ENCODE results near the gene FMOD.
"Not testable (repeated sequence)": the region's sequence is repeated elsewhere in the genome, so short reads cannot be mapped to it uniquely, and the experiment has no call there.

FMOD gene

DNA sequence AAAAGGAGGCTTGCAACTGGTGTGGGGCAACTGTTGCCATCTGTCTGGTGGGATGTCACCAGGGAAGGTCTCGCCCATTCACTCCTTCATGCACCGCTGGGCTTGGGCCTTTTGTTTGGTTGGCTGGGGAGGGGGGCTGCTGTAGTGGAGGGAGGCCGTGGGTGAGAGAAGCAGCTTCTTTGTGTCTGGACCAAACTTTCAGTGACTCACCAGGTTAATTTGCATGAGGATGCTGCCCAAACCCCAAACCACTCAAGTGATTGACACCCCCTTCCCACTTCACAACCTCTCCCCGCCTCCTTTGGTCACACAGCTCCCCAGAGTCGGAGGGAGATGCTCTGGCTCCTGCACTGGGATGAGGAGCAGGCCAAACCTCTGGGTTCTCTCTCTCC, 25.9 kb downstream of the FMOD start:
- peak; percentile 25 for DNase-seq

DNA sequence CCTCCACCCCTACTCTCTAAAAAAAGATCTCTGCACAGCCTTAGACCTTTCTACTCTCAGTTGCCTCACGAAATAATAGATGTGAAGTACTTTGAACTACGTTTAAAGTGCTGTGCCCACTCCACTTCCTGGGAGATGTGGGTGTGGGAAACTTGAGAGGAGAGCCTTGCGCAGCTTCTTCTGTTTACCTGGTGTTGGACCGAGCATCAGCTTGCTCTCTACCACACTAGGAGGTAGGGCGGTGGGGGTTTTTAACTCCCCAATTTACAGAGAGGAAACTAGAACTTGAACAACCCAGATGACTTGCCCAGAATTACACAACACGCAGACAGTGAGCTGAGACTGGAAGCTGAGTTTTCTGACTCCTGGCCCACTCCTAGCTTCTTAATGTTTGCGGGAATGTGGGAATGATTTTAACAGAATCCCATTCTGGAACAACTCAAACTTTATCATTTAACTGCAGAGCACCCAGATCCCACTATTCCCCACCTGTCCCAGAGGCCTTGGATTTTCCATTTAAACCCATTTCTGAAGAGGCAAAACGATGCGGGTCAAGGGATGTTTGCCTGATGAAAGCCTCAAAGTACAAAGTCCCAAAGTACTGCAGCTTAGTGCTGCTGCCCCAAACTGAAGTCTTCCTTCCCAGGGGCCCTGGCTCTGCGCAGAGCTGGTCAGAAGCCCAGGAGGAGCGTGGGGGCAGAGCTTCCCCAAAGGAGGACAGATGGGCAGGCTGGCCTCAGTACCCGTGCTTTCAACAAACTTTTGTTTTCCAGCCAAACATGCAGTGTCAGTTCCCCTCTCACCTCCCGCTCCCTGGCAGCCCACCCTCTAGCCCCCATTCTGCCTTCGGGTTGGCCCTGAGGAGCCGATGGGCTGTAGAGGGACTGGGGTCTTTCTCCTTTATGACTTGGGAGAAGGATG, 26.6 kb downstream of the FMOD start:
- DNase-seq = no peak

DNA sequence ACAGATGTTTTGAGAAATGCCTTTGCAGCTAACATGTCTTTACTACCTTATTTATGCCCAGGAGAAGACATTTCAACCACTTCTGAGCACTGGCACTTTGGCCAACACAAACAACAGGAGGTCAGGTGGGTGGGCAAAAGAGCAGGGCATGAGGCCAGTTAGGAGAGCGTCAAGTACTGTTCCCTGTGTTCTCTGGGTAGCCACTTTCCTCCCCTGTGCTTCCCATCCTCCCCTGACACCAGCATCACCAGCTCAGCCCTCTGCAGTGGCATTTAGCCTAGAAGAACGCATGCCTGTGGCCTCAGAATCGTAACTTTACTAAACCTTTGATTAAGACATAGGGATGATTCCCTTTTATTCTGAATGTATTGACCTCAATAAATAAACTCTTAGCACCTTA, 27.3 kb downstream of the FMOD start:
- DNase-seq = no peak

DNA sequence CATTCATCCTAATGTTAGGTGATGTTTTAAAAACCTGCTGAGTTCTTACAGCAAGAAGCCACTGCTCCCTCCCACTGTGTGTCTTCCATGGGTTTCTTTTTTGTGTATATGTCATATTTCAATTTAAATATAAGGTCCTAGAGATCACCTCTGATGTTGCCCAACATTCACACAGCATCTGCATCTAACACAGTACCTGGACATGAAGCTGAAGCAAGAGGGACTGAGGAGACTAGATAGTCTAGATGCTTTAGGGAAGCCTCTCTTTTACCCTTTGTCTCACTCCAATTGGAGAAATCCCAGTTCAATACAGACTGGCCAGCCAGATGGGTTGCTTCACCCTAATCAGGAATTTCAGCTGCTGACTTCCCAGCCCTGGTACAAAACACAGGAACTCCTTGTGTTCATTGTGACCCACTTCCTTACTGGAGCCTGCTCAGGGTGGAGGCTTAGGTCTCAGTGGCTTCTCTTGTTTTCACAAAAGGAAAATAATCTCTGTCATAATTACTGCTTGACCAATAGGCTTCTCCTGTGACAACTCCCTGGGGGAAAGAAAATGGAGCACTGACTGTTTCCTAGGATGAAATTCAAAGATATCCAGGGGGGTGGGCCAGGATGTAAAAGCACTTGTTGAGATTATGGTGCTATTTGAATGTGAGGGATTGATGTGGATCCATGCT, 28.3 kb downstream of the FMOD start:
- DNase-seq = no peak

DNA sequence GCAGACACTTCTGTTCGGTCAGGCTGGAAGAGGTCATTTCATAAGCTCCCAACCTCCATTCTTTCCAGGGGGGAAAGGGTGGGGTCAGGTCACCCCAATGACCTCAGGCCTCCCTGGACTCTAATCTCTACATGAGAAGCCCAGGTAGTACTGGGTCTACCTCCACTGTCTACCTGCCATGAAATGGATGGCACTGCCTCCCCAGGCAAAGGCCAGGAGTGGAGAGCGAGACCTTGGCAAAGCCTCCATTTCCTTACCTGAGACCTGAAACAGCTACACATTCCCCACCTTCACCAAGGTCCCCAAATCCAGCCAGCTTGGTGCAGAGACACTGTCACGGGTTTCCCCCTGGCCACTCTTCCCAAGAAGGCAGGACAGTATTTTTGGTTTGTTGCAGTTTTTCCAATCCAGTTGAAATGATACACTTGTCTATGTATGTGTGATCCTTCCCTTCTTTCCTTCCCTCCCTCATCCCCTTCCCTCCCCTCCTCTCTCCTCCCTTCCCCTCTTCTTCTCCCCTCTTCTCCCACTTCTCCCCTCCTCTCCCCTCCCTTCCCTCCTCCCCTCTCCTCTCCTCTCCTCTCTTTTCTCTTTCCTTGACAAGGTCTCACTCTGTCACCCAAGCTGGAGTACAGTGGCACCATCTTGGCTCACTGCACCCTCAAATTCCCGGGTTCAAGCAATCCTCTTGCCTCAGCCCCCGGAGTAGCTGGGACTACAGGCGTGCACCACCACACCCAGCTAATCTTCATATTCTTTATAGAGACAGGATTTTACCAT, 29.5 kb downstream of the FMOD start:
- no peak for DNase-seq

DNA sequence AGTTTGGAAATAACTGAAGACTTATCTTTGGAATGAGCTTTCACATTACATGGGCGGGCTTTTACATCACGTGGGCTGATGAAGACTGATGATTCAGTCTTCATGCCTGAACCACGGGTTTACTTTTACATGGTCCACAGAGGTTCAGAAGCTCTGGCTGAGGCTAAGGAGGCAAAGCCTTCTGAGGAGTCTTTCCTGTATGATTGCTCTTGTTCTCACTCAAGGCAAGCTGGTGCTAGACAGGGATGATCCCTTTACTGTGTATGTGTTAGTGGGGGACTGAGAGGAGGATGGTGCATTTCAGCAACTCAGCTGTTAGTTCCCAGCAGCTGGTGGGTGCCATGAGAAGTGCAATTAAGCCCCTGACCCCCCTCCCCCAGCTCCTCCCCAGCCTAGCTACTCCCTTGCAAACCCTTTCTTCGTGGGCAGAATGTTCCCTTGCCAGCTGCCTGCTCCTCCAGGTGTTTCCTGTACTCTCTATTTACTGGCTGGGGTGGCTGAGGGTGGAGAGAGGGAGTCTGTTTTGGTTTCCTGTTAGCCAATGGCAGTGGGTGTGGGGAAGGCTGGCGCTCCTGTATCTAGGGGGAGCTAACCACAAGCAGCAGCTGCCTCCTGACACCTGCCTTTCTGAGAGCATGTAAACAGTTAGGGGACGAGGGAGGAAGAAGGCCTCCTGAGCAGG, 30.2 kb downstream of the FMOD start:
- peak; percentile 87 for DNase-seq

DNA sequence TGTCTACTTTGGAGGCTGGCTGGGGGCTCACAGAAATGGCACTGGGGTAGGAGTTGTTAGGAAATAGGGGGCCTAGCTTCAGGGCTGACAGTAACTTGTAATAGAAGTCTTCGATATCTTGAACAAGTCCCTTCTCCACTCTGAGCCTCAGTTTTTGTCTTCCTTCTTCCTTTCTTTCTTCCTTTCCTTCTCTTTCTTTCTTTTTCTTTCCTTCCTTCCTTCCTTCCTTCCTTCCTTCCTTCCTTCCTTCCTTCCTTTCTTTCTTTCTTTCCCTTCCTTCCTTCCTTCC, 32.7 kb downstream of the FMOD start:
- DNase-seq = no peak

DNA sequence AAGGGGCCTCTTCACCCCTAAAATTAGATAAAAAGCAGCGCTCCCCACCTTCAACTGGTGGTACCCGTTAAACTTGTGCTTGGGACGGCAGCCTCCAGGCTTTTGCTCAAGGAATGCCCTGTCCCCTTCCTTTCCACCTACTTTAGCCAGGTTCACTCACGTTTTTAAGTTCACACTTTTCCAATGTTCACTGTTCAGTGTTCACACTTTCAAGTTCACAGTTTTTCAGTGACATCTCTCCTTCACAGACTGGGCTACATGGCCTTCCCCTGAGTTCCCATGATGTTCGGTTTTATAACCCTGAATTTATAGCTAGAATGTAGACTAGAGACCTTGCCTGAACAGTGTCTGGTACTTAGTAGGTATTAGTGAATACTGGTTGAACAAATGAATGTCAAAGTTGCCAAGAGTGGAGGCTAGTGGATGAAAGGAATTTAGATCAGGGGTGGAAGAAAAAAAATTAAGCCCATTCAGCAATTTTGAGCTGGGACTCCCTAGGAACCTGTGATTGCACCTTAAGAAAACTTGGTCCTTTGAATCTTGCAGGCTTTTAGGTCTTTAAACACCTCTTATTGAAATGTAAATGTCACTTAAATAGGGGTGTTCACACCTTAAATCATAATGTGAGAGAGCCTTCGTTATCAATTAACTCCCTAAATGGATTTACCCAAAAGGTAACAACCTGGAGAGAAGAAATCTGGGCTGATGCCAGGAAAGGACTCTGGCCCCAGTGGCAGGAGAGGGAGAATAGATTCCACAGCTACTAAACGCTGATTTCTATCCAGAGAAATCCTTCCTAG, 33.3 kb downstream of the FMOD start:
- no peak for DNase-seq

DNA sequence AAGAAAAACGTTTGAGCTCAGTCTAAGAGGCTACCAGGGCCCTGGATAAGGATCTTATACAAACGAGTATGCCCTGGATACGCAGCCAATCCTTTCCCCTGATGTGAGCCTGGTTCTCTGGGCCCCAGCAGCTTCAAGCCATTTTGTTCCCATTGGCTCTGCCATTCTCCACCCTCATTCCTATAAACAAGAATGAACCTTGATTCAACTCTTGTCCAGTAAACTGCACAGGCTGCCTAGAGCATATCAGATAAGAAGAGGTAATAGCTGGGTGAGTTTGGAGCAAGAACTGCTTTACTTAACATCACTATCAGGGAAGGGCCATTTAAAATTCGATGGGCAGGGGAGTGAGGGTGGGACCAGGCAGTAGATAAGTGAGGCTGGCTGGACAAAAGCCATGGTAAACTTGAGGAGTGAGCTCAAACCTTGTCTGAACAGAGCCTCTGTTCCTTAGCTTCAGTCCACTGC, 34.3 kb downstream of the FMOD start:
- DNase-seq = no peak

DNA sequence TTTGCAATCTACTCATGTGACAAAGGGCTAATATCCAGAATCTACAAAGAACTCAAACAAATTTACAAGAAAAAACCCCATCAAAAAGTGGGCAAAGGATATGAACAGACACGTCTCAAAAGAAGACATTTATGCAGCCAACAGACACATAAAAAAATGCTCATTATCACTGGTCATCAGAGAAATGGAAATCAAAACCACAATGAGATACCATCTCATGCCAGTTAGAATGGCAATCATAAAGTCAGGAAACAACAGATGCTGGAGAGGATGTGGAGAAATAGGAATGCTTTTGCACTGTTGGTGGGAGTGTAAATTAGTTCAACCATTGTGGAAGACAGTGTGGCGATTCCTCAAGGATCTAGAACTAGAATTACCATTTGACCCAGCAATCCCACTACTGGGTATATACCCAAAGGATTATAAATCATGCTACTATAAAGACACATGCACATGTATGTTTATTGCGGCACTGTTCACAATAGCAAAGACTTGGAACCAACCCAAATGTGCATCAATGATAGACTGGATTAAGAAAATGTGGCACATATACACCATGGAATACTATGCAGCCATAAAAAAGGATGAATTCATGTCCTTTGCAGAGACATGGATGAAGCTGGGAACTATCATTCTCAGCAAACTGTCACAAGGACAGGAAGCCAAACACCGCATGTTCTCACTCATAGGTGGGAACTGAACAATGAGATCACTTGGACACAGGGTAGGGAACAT, 36.7 kb downstream of the FMOD start:
- not testable (repeated sequence) for DNase-seq

DNA sequence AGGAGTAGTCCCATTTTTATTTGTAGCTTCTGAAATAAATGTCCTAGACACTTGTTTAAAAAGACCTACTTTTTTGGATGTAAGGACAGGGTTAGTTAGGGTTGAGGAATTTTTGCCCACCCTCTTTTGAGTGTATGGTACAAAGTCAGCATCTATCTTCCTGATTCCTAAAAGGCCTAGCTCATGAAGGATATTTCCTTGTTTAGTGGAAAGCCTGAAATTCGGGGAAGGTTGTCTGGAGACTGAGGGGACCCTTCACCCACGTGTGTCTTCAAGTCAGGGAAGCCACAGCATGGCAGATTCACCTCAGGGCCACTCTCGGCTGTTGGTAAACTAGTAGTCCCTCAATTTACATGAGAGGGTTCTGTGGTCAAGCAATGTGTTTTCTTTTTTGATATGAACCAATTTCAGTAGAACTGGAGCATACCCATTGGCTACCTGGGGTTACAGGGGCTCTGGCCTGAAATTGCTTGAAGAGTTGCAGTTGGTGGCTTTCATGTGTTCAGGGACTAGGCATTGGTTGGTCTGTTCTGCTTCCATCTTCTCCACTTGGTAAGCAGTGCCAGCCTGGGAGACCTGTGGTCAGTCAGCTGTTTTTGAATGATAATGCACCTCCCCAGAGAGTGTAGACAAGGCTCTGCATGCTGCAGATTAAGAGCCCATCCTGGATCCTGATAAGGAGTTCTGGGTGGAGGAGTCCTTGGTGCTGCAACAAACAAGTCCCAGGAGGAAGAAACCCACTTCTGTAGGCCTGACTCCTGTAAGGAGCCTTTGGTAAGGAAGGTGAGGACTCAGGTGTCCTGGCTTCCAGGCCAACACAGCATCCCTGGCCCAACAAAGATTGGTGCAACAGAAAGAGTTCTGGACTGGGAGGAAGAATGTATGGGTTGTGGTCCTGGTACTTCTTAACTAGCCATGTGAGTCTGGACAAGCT, 39.3 kb downstream of the FMOD start:
- DNase-seq = no peak

DNA sequence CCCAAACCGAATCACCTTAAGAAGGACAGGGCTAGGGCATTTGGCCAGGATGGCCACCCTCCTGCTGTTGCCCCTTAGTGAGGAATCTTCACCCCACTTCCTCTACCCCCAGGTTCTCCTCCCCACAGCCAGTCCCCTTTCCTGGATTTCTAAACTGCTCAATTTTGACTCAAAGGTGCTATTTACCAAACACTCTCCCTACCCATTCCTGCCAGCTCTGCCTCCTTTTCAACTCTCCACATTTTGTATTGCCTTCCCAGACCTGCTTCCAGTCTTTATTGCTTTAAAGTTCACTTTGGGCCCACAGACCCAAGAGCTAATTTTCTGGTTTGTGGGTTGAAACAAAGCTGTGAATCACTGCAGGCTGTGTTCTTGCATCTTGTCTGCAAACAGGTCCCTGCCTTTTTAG, 42.0 kb downstream of the FMOD start:
- DNase-seq = no peak

DNA sequence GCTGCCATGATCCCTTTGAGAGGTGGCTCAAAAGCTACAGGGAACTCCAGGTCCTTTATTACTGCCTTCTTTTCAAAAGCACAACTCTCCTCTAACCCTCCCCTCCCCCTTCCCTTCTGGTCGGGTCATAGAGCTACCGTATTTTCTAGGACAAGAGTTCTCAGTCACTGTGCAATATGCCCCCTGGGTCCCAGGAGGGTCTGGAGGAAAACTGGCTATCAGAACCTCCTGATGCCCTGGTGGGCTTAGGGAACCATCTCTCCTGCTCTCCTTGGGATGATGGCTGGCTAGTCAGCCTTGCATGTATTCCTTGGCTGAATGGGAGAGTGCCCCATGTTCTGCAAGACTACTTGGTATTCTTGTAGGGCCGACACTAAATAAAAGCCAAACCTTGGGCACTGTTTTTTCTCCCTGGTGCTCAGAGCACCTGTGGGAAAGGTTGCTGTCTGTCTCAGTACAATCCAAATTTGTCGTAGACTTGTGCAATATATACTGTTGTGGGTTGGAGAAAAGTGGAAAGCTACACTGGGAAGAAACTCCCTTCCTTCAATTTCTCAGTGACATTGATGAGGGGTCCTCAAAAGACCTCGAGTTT, 42.5 kb downstream of the FMOD start:
- DNase-seq = no peak

DNA sequence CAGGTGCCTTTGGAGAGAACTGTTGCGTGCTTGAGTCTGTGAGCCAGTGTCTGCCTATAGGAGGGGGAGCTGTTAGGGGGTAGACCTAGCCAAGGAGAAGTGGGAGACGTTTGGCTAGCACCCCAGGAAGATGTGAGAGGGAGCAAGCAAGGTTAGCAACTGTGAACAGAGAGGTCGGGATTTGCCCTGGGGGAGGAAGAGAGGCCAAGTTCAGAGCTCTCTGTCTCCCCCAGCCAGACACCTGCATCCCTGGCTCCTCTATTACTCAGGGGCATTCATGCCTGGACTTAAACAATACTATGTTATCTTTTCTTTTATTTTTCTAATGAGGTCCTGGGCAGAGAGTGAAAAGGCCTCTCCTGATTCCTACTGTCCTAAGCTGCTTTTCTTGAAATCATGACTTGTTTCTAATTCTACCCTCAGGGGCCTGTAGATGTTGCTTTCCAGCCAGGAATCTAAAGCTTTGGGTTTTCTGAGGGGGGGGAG, 43.2 kb downstream of the FMOD start:
- DNase-seq = no peak

DNA sequence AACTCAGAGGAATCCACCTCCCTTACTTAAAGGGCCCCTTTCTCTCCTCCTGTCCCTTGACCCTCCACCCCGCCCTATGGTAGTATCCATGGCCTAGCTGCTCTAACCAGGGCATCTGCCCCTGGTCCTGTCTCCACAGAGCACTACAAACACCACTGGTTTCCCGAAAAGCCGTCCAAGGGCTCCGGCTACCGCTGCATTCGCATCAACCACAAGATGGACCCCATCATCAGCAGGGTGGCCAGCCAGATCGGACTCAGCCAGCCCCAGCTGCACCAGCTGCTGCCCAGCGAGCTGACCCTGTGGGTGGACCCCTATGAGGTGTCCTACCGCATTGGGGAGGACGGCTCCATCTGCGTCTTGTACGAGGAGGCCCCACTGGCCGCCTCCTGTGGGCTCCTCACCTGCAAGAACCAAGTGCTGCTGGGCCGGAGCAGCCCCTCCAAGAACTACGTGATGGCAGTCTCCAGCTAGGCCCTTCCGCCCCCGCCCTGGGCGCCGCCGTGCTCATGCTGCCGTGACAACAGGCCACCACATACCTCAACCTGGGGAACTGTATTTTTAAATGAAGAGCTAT, 43.9 kb downstream of the FMOD start:
- no peak for DNase-seq

DNA sequence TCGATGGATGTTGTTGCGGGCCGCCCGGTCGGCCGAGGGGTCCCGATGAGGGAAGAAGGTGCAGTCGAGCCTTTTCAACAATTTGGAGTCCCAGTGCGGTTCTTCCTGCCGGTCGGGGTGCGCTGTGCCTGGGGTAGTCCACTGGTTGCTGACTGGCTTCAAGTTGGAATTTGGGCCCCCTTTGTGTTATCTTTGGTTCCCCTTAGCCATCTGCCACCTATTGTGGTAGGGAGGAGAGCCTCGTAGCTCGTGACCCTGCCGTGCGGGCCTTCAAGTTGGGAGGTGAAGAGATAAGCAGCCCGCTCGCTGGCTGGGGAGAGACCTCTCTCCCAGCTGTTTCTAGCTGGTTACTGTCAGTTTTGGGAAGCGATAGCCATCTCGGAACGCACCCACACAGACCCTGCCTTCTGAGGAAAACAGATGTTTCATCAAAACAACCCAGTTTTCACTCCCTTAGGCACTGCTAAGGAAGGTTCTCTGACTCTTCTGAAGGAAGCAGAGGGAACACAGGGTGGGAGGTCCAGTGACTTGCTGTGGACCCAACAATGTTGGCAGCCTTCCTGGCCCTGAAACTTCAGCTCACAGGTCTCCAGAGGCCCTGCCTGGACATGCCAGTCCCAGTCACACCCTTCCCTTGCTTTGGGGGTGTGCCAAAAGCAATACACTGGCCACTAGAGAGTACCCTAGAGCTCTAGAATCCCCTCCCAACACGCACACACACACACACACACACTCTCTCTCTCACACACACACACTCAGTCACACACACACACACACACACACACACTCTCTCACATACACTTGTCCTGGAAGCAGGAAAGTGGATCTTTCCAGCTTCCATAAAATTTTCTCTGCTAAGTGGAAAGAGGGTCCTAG, 44.6 kb downstream of the FMOD start:
- no peak for DNase-seq

DNA sequence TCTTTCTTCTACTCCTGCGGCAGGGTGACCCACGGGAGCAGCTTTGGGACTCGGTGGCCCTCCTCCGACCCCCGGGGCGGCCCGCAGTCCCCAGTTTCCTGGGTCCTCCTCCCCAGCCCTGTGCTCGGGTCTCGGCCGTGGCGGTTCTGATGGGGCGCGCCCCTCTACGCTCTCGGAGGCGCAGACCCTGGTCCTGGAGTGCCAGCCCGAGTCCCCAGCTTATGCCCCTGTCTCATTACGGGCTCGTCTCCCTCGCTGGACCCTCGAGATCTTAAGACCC, 45.2 kb downstream of the FMOD start:
- DNase-seq = no peak
